B cell (primary cell): ENCODE results near the gene POLDIP3.

Source experiments
- CTCF ChIP-seq: fragments of 200-600 bp; IDR thresholded peaks from one replicate; pipeline ENCODE4 v1.8.0; 2022; ENCODE audit warnings: antibody characterized with exemption, mild to moderate bottlenecking
- EZH2 ChIP-seq: IDR thresholded peaks from 2 replicates; pipeline ENCODE4 v1.6.1; 2012; ENCODE audit warnings: borderline replicate concordance, low read depth, mild to moderate bottlenecking, moderate library complexity, low read length; ENCODE audit not compliant: insufficient read depth, poor library complexity, severe bottlenecking

- TF ChIP-seq EZH2 (no peak), CTCF (no peak)
These were observed 12.7 kb downstream of the POLDIP3 start for GRCh38 chr22:42601879-42602465.
